ENCODE measurements around the gene DRAXIN.
A peak's percentile ranks its signal among the peaks of the same experiment; 100 is the strongest.

Gene DRAXIN

GRCh38 chr1:11685210-11685752, 6.2 kb upstream of the DRAXIN start:
- DNase-seq (ENCODE audit: low spot score): no peak

DNA sequence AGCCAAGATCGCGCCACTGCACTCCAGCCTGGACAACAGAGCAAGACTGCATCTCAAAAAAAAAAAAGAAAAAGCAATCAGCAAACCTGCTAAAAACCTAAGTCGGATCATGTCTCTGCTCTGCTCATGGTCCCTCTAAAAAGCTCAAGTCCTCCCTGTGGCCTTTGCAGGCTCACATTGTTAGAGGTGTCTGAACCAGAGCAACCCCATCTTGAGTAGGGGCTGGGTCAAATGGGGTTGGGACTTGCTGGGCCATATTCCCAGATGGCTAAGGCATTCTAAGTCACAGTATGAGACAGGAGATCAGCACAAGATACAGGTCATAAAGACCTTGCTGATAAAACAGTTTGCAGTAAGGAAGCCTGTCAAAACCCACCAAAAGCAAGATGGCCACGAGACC, 3.0 kb upstream of the DRAXIN start:
- no peak for DNase-seq (ENCODE audit: low spot score)

- DNase-seq (ENCODE audit: low spot score): no peak
Observed at GRCh38 chr1:11690397-11691301, 861 bp upstream of the DRAXIN start.

- DNase-seq (ENCODE audit: low spot score): no peak
Observed at GRCh38 chr1:11691928-11692711, 610 bp downstream of the DRAXIN start.

DNA sequence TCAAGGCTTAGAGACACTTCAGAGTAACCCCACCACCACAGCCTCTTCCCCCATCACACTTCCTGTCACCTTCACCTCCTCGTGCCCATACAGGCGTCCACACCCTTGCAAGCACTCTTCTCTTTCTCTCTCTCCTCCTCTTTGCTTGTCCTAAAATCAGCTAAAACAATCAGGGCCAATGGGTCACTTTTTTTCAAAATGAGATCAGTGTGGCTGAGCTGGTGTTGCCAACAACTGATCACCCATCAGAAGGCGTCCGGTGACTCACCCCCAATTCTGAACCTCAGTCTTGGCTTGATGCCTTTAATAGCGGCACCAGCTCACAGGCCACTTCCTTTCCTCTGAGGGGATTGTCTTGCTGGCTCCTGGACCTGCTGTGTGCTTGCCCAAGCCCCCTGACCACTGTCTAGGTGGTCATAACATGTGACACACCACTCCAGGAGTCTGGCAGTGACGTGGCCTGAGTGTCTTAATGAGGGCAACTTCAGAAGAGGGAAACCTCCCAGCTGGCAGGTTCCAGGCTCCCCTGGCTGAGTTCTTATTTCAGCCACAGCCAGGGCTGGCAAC, 1.6 kb downstream of the DRAXIN start:
- no peak for DNase-seq (ENCODE audit: low spot score)

DNA sequence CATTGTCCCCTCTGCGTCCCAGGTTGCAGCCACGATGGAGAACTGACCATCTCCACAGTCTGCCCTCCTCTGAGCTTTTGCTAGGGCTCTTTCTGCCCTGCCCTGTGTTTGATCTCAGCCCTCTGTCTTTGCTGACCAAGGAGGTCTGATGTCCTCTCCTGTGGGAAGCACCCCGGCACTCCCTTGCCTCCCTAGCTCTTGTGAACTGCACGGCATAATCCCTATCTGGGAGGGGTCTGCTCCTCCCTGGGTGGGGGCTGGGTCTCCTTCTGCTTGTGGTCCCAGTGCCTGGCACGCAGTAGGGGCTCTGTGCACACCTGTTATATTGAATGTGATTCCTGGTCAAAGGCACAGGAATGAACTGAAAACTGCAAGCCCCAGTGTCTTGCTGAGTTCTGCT, 2.4 kb downstream of the DRAXIN start:
- DNase-seq (ENCODE audit: low spot score): no peak

GRCh38 chr1:11695861-11696260, 4.4 kb downstream of the DRAXIN start:
- no peak for DNase-seq (ENCODE audit: low spot score)

GRCh38 chr1:11697188-11697892, 5.8 kb downstream of the DRAXIN start:
- DNase-seq (ENCODE audit: low spot score): no peak

GRCh38 chr1:11697893-11698210, 6.3 kb downstream of the DRAXIN start:
- DNase-seq (ENCODE audit: low spot score): no peak

DNA sequence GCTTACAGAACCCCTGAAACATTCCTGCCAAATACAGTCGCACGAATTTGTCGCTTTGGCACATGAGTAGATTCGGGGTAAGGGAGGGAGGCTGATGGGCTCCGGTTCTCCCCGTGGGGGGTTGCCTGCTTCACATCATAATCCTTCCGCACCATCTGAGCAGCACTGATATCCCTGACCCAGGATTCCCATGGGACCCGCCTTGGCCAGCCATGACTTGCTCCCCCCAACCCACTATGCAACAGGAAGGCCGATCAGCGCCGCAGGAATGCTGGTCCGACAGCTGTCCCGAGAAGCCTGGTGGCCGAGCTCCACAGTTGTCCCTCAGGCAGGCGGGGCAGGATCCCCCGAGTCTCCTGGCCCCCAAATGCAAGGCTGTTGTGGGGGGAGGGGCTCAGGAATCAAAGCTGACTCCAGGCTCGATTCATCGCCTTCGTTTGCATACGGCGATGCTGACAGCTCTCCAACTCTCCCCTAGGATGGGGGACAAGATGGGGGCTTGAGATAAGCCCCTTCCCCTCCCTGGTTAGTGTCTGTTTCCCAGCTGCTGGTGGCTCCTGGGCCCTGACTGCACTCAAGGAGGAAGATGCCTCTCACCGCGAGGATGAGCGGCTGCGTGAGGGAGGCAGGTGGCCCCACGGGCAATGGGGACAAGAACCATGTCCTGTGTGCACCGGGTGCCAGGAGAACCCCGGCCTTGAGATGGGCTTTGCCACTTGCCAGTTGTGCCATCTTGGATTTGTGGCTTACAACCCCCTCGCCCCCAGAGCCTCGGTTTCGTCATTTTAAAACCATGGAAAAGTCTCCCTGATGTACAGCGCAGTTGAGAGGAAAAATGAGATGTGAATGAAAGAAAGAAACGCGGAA, 9.3 kb downstream of the DRAXIN start:
- DNase-seq (ENCODE audit: low spot score): no peak

GRCh38 chr1:11701551-11701961, 10.0 kb downstream of the DRAXIN start:
- peak; percentile 93 for DNase-seq (ENCODE audit: low spot score)

DNA sequence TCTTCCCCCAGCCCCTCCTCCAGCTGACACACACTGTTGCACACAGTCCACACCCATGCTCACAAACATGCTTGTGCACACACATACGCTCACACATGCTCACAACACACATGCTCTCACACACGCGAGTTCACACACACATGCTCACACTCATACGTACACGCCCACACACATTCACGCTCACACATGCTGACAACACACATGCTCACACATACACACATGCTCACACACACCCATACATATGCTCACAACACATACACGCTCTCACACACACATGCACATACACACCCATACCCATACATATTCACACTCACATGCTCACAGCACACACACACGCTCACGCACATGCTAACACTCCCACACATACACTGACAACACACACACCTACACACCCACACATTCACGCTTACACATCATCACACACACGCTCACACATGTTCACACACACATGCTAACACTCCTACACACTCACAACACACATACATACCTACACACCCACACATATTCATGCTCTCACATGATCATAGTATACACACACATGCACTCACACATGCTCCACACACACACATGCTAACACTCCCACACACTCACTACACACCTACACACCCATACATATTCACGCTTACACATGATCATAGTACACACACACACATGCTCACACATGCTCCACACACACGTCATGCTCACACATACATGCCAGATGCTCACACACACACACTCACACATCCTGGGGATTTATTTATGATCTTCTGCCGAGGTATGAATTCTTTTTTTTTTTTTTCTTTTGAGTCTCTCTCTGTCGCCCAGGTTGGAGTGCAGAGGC, 10.7 kb downstream of the DRAXIN start:
- no peak for DNase-seq (ENCODE audit: low spot score)

DNA sequence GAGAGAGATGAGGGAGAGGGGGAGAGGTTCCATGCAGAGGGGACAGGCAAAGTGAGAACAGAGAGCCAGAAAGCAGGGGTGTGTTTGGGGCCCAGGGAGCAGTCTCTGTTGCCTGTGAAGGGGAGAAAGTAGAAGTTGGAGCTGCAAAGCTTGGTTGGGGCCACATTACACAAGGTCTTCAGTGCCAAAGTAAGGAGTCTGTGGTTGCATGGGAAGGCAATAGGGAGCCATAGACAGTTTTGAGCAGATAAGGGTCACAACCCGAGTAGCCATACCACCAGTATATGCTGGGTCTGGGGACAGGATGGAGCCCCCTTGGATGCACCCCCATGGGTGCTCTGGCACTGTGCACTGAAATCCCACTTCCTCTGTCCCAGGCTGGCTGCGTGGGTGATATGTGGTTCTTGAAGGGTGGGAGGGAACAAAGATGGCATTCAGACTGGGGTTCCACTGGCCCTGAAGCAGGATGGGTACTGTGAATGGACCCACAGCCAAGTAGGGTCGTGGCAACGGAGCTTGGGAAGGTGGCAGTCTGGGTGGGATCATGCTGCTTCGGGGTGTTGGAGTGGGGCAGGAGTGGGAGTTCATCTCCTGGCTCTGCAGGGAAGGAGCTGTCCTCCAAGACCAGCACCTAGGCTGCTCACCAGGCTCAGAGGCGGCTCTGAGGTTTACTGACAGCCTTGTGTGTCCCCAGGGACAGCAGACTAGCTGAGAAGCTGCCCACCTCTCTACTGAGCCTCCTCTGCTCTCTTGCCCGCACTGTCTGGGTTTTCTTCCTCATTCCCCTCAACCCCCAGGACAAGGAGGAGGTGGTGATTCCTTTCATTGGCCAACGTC, 12.1 kb downstream of the DRAXIN start:
- no peak for DNase-seq (ENCODE audit: low spot score)

DNA sequence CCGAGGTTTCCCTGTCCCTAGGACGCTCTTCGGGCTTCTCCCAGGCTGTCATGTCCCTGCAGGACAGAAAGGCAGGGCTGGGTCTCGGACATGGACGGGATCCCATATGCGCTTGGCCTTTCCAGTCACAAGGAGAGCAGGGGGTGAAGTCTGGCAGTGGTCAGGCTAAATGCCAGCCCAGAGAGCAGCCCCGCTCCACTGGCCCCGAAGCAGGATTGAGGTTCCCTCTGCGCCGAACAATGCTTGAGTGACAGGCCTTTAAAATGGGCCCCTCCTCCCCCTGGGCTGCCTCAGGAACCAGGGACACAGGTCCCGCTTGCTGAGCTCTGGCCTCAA, 12.7 kb downstream of the DRAXIN start:
- no peak for DNase-seq (ENCODE audit: low spot score)

- DNase-seq (ENCODE audit: low spot score): no peak
Observed at GRCh38 chr1:11704691-11705475, 13.4 kb downstream of the DRAXIN start.

DNA sequence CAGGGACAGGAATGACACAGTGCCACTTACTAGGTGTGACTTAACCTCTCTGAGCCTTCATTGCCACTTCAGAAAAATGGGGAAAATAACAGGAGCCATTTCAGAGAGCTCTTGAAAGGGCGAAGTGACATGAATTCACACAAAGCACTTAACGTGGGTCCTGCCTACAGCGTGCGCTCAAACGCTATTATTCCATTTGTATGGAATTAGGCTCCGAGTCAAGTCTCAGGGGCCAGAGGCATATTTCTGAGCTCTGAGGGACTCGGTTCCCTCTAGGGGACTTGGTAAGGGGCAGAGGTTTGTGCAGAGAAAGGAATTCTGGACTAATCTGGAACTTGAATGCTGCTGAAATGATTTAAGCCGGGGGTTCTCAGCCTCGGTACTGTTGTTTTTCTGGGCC, 14.1 kb downstream of the DRAXIN start:
- DNase-seq (ENCODE audit: low spot score): no peak

DNA sequence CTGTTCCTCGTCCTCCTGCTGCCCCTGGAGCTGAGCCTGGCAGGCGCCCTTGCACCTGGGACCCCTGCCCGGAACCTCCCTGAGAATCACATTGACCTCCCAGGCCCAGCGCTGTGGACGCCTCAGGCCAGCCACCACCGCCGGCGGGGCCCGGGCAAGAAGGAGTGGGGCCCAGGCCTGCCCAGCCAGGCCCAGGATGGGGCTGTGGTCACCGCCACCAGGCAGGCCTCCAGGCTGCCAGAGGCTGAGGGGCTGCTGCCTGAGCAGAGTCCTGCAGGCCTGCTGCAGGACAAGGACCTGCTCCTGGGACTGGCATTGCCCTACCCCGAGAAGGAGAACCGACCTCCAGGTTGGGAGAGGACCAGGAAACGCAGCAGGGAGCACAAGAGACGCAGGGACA, 14.8 kb downstream of the DRAXIN start:
- DNase-seq (ENCODE audit: low spot score): no peak

DNA sequence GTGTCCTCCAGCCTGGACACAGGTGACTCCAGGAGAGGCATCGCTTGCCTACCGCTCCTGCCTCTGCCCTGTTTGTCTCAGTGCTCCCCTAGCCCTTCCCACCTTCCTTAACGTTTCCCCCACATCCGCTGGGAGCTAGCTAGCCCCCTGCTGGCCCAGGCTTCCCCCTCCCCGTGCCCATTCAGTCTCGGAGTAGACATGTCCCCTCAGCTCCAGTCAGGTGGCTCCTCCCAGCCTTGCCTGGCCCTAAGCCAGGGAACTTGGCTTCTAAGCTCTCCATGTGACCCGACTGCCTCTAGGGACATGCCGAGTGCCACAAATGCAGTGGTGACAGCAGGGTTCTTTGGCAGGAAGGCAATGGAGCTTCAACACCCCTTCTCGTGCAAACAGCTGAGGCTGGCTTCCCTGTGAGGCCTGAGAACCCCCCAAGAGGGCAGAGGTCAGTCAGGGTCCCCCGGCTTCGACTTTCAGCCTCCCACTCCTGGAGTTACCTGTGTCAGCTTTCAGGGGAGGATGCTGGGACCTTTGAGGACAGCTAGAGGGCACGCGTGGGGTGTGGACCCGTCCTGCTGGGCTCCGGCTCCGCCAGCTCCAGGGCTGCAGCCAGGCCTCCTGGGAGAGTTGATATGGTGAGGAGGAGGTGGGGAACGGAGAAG, 16.2 kb downstream of the DRAXIN start:
- DNase-seq (ENCODE audit: low spot score): no peak

Measured in cerebellar cortex (tissue), 1 donor.